Adrenal gland (tissue), 5 donors: Measurements from ENCODE around the gene MAN1C1.

ENCODE experiments used
- POLR2A ChIP-seq, 2 donors: fragments of 450-650 bp; IDR thresholded peaks; one replicate each; pipeline ENCODE4 v1.6.1; 2017; ENCODE audit warnings: antibody characterized with exemption in 2 of 2, mild to moderate bottlenecking in 2 of 2, moderate library complexity in 1 of 2
- TF ChIP-seq, protein P1 (sequence below), 6 experiments: fragments of 450-650 bp in 4 of 6; fragments of 200-600 bp in 2 of 6; sonication (generic) in 1 of 6; IDR thresholded peaks; 1 replicate in 5 of 6; 2 replicates in 1 of 6; pipeline versions ENCODE4 v1.5.1 to v1.8.0; 2016 to 2021; ENCODE audit warnings: antibody characterized with exemption in 6 of 6, mild to moderate bottlenecking in 2 of 6, moderate library complexity in 1 of 6
- donor health status: DM: no; HTN: no; CAD: no.

DNA sequence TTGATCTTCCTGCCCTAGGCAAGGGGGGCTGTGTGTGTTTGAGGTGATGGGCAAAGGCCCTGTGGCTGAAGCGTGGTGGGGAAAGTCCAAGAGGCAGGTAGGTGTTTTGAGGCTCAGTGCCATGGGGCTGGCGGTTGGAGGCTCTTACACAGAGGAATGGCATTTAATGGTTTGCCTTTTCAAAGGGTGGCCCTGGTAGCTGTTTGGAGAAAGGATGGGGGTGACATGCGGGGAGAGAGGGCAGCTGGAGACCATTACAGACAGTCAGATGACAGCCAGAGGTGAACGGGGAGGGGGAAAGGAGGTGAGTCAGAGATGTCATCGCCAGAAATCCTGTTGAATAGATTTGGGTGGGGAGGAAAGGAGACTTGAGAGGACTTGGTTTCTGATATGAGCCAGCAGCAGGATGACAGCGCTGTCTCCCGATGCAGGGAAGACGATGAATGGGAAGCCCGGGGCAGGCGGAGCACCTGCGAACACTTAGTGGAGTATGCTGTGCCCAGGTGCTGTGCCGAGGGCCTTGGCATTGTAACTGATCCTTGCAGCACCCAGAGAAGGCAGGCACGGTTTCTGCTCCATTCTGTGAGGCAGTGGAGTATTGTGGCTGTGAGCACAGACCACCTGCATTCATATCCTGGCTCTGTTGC is 56.3 kb downstream of the MAN1C1 start:
- TF ChIP-seq POLR2A (IDR thresholded peaks at IDR 0.05) = no peak
- TF ChIP-seq, protein P1, sequence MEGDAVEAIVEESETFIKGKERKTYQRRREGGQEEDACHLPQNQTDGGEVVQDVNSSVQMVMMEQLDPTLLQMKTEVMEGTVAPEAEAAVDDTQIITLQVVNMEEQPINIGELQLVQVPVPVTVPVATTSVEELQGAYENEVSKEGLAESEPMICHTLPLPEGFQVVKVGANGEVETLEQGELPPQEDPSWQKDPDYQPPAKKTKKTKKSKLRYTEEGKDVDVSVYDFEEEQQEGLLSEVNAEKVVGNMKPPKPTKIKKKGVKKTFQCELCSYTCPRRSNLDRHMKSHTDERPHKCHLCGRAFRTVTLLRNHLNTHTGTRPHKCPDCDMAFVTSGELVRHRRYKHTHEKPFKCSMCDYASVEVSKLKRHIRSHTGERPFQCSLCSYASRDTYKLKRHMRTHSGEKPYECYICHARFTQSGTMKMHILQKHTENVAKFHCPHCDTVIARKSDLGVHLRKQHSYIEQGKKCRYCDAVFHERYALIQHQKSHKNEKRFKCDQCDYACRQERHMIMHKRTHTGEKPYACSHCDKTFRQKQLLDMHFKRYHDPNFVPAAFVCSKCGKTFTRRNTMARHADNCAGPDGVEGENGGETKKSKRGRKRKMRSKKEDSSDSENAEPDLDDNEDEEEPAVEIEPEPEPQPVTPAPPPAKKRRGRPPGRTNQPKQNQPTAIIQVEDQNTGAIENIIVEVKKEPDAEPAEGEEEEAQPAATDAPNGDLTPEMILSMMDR (IDR thresholded peaks at IDR 0.05) = no peak
